GM19025 (cell line): Measurements from ENCODE around the gene CCDC141.
A peak's percentile ranks its signal among the peaks of the same experiment; 100 is the strongest.
"Not testable (repeated sequence)": the region's sequence is repeated elsewhere in the genome, so short reads cannot be mapped to it uniquely, and the experiment has no call there.

Experiments used
- ATAC-seq: cut with Tn5 transposase; IDR thresholded peaks from one replicate; pipeline ENCODE4 v1.9.1; 2021; ENCODE audit warnings: mild to moderate bottlenecking, low read depth, moderate library complexity; ENCODE audit not compliant: unreplicated experiment

CCDC141 gene

GRCh38 chr2:179049546-179050311, at the start of gene CCDC141:
Gene CCDC141, minus strand, starts transcription at chr2:179050137. Its CDS starts 196 bp downstream, at chr2:179049941.
- peak; percentile 51 for ATAC-seq

GRCh38 chr2:179098080-179098689, 48.2 kb upstream of the CCDC141 start:
- ATAC-seq: no peak

GRCh38 chr2:179097131-179097530, 47.2 kb upstream of the CCDC141 start:
- no peak for ATAC-seq

- peak; percentile 97 for ATAC-seq
Measured at GRCh38 chr2:179096090-179096489, 46.2 kb upstream of the CCDC141 start.

GRCh38 chr2:179092912-179093311, 43.0 kb upstream of the CCDC141 start:
- ATAC-seq: not testable (repeated sequence)

- no peak for ATAC-seq
Measured at GRCh38 chr2:179082697-179083096, 32.8 kb upstream of the CCDC141 start.

- ATAC-seq: no peak
Measured at GRCh38 chr2:179081954-179082353, 32.0 kb upstream of the CCDC141 start.

- no peak for ATAC-seq
Measured at GRCh38 chr2:179072527-179072926, 22.6 kb upstream of the CCDC141 start.

- ATAC-seq: no peak
Measured at GRCh38 chr2:179071810-179072355, 21.9 kb upstream of the CCDC141 start.

GRCh38 chr2:179070895-179071294, 21.0 kb upstream of the CCDC141 start:
- no peak for ATAC-seq

- no peak for ATAC-seq
Measured at GRCh38 chr2:179069685-179070084, 19.7 kb upstream of the CCDC141 start.

- ATAC-seq: no peak
Measured at GRCh38 chr2:179068991-179069643, 19.2 kb upstream of the CCDC141 start.

- ATAC-seq: no peak
Measured at GRCh38 chr2:179059026-179059700, 9.2 kb upstream of the CCDC141 start.

GRCh38 chr2:179057737-179058136, 7.8 kb upstream of the CCDC141 start:
- ATAC-seq: no peak

GRCh38 chr2:179053568-179053967, 3.6 kb upstream of the CCDC141 start:
- not testable (repeated sequence) for ATAC-seq

GRCh38 chr2:179051250-179051649, 1.3 kb upstream of the CCDC141 start:
- no peak for ATAC-seq

GRCh38 chr2:179050755-179051154, 818 bp upstream of the CCDC141 start:
- no peak for ATAC-seq

- peak; percentile 44 for ATAC-seq
Measured at GRCh38 chr2:179049203-179049545, 763 bp downstream of the CCDC141 start.

GRCh38 chr2:179048099-179048498, 1.8 kb downstream of the CCDC141 start:
- ATAC-seq: no peak

GRCh38 chr2:179045602-179046001, 4.3 kb downstream of the CCDC141 start:
- not testable (repeated sequence) for ATAC-seq

GRCh38 chr2:179044500-179044899, 5.4 kb downstream of the CCDC141 start:
- no peak for ATAC-seq
